Suprapubic skin (tissue), 4 donors: ENCODE results near the gene ASGR1. TPM values are rescaled to one million over a fixed set of nuclear protein-coding genes. Genes with fewer than 3 reads are reported as not detected.
A peak's percentile ranks its signal among the peaks of the same experiment; 100 is the strongest.

Experiments used
- DNase-seq, 2 donors: peaks; one replicate each; pipeline ENCODE4 v3.0.0-alpha.2; 2019; ENCODE audit warnings: low spot score in 2 of 2
- H3K27ac ChIP-seq: fragments of 200-600 bp; sonication (generic); one replicate; pipeline ENCODE4 v1.5.1; 2019
- H3K27me3 ChIP-seq: fragments of 200-600 bp; sonication (generic); one replicate; pipeline ENCODE4 v1.5.1; 2019
- H3K36me3 ChIP-seq: fragments of 200-600 bp; sonication (generic); one replicate; pipeline ENCODE4 v1.5.1; 2019
- H3K4me1 ChIP-seq: fragments of 200-600 bp; sonication (generic); one replicate; pipeline ENCODE4 v1.5.1; 2019
- H3K4me3 ChIP-seq: fragments of 200-600 bp; sonication (generic); one replicate; pipeline ENCODE4 v1.5.1; 2019; ENCODE audit warnings: mild to moderate bottlenecking
- H3K9me3 ChIP-seq: fragments of 200-600 bp; sonication (generic); one replicate; pipeline ENCODE4 v1.5.1; 2019
- CTCF ChIP-seq, 2 donors: fragments of 200-600 bp in 1 of 2; fragments of 450-650 bp in 1 of 2; sonication (generic) in 1 of 2; IDR thresholded peaks; one replicate each; pipeline ENCODE4 v1.5.1; 2016 to 2019; ENCODE audit warnings: antibody characterized with exemption in 2 of 2, mild to moderate bottlenecking in 1 of 2, moderate library complexity in 1 of 2
- EP300 ChIP-seq: sonication (generic); formaldehyde crosslinking; IDR thresholded peaks from one replicate; pipeline ENCODE4 v1.6.1; 2017; ENCODE audit warnings: antibody characterized with exemption
- POLR2A ChIP-seq, 2 donors: fragments of 450-650 bp; IDR thresholded peaks; one replicate each; pipeline ENCODE4 v1.6.1; 2017; ENCODE audit warnings: antibody characterized with exemption in 2 of 2, mild to moderate bottlenecking in 2 of 2, moderate library complexity in 2 of 2
- POLR2AphosphoS5 ChIP-seq, 3 donors: sonication (generic); formaldehyde crosslinking; IDR thresholded peaks; one replicate each; pipeline ENCODE4 v1.6.1; 2017; ENCODE audit warnings: antibody characterized with exemption in 3 of 3
- WGBS: methylation state at CpG from one replicate; pipeline ENCODE4 v1.1.5; 2018; 5-methylcytosine and 5-hydroxymethylcytosine counted together
- total RNA-seq, 4 donors: library from RNA; depleted of rRNA; stranded (reverse); fragments of >200 nt; gene quantifications; one replicate each; pipeline ENCODE4 v1.1.0, GENCODE V29; 2016

Gene ASGR1
- total RNA-seq, 4 donors from 2014 or later: 1.3 to 2.3 (median 2.0) TPM

DNA sequence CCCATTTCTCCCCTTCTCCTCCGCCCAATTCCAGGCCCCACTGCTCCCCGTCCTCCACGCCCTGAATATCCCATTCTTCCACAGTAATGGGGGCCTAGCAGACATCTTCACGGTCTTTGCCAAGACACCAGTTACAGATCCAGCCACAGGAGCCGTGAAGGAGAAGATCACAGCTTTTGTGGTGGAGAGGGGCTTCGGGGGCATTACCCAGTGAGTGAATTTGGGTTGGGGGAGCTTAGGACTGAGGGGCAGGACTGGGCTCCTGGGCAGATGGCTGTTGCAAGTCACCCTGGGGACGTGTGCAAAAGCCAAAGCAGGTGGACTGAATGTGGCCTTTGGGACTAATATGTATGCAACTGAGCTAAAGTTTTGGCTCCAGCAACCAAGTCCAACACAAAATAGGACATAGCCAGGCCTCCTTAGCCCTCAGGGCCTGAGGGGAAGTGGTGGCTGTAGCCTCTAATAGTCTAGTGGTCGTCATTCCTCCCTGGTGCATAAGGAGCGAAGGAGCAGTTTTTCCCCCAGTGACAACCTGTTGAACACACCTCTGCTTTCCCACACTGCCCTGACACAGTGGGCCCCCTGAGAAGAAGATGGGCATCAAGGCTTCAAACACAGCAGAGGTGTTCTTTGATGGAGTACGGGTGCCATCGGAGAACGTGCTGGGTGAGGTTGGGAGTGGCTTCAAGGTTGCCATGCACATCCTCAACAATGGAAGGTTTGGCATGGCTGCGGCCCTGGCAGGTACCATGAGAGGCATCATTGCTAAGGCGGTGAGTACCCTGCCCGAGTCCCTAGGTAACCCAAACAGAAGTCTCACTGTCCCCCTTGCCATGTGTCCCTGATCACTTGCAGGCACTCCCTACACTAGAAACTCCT is 43.2 kb upstream of the ASGR1 start:
- peak in 1 of 2 donors; percentile 58 for DNase-seq
- Histone ChIP-seq H3K27ac (no peak overlapping the region), H3K9me3 (no peaks in the 10 kb centered on the region), H3K4me3 (no peak overlapping the region), H3K27me3 (no peaks in the 10 kb centered on the region), H3K36me3 (peaks cover 53% of the 10 kb centered on the region), H3K4me1 (peaks cover 51% of the 10 kb centered on the region)
- WGBS: 69% methylated on average over 8 of the region's 15 CpGs
- TF ChIP-seq EP300 (no peak), POLR2A (IDR thresholded peaks at IDR 0.05) (no peak), CTCF (IDR thresholded peaks at IDR 0.05) (no peak), POLR2AphosphoS5 (IDR thresholded peaks at IDR 0.05) (no peak)

GRCh38 chr17:7221278-7222092 is 42.3 kb upstream of the ASGR1 start:
- WGBS: 60% methylated on average over 10 of the region's 10 CpGs
- H3K27ac ChIP-seq: peak overlapping the region; percentile 96
- peaks cover 59% of the 10 kb centered on the region for H3K4me1 ChIP-seq
- peaks cover 45% of the 10 kb centered on the region for H3K36me3 ChIP-seq
- peak in 1 of 2 donors; percentile 58 for DNase-seq
- H3K4me3 ChIP-seq: no peak overlapping the region
- no peaks in the 10 kb centered on the region for H3K27me3 ChIP-seq
- H3K9me3 ChIP-seq: no peaks in the 10 kb centered on the region
- TF ChIP-seq POLR2AphosphoS5 (IDR thresholded peaks at IDR 0.05) (no peak), POLR2A (IDR thresholded peaks at IDR 0.05) (no peak), EP300 (no peak), CTCF (IDR thresholded peaks at IDR 0.05) (no peak)

DNA sequence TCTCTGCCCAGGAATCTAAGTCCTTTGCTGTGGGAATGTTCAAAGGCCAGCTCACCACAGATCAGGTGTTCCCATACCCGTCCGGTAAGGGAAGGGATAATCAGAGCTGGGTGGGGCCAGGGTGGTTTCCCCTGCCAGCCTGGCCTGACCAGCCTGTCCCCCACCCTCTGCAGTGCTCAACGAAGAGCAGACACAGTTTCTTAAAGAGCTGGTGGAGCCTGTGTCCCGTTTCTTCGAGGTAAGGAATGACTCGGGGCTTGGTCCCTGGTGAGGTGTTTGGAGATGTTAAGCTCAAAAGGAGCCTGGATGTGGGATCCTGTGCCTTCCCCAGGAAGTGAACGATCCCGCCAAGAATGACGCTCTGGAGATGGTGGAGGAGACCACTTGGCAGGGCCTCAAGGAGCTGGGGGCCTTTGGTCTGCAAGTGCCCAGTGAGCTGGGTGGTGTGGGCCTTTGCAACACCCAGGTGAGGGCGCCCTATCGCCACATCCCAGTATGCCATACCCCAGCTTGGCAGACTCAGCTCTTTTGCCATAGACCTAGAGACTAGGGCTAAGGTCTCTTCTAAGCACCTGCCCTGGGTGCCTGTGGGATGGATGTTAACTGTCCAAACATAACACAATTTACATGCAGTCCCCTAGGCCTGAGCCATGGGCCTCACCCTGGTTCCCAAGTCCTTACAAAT is 41.6 kb upstream of the ASGR1 start:
- Histone ChIP-seq H3K9me3 (no peaks in the 10 kb centered on the region), H3K4me3 (peak overlapping the region; percentile 96), H3K36me3 (peaks cover 37% of the 10 kb centered on the region), H3K4me1 (peaks cover 67% of the 10 kb centered on the region), H3K27ac (peak overlapping the region; percentile 96), H3K27me3 (no peaks in the 10 kb centered on the region)
- 18% methylated on average over 7 of the region's 11 CpGs for WGBS
- TF ChIP-seq POLR2AphosphoS5 (IDR thresholded peaks at IDR 0.05) (no peak), CTCF (IDR thresholded peaks at IDR 0.05) (peak in 1 of 2 donors; percentile 42)
- DNase-seq: no peak

DNA sequence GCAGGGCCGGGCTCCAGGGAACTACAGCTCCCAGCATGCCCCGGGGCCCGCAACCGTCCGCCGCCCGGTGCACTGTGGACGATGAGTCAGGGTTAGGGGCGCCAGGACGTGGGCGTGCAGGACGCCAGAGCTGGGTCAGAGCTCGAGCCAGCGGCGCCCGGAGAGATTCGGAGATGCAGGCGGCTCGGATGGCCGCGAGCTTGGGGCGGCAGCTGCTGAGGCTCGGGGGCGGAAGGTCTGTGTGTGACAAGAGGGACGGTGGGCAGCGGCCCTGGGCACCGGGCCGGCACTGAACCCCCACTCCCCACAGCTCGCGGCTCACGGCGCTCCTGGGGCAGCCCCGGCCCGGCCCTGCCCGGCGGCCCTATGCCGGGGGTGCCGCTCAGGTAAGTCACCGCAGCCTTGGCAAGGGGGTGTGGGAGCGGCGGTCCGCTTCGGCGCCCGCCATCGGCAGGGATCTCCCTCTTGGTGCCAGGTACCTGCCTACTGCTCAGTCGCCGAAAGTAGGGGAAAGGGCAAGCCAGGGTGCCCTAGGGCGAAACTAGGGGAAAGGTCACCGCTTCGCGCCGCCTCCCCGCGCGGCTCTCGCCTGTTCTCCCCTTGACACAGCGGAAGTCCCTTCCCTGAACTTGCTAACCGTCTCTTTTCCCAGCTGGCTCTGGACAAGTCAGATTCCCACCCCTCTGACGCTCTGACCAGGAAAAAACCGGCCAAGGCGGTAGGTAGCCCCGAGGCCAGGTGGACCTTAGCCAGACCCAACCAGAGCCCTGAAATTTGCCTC is 40.8 kb upstream of the ASGR1 start, which contains the start of the genes ACADVL and DLG4:
Gene ACADVL, plus strand, starts transcription at position 127 of the 781 bp plus-strand sequence. Its CDS starts 47 bp downstream, at position 174.
Gene DLG4, minus strand, starts transcription at position 25 of the 781 bp plus-strand sequence.
- Histone ChIP-seq H3K36me3 (peaks cover 30% of the 10 kb centered on the region), H3K27me3 (no peaks in the 10 kb centered on the region), H3K9me3 (no peaks in the 10 kb centered on the region), H3K4me3 (peak within 1 kb of the TSS; percentile 96), H3K4me1 (peaks cover 74% of the 10 kb centered on the region), H3K27ac (peak within 1 kb of the TSS; percentile 96)
- peak in 1 of 3 donors; percentile 14 for TF ChIP-seq POLR2AphosphoS5 (IDR thresholded peaks at IDR 0.05)
- no peak for TF ChIP-seq CTCF (IDR thresholded peaks at IDR 0.05)
- no peak for TF ChIP-seq EP300
- peak in 1 of 2 donors; percentile 91 for TF ChIP-seq POLR2A (IDR thresholded peaks at IDR 0.05)
- 1% methylated on average over 12 of the region's 63 CpGs for WGBS
- DNase-seq: peak; percentile 96 to 97
